ENCODE data around the gene NOP10.
"Not testable (repeated sequence)": the region's sequence is repeated elsewhere in the genome, so short reads cannot be mapped to it uniquely, and the experiment has no call there.

NOP10 gene

GRCh38 chr15:34342737-34343575 lies at the start of gene NOP10, which contains the start of gene NUTM1:
NOP10 (minus strand) TSS chr15:34343136; CDS start chr15:34343073, 63 bp downstream.
NUTM1 (plus strand) TSS chr15:34343315; CDS start chr15:34343697, 382 bp downstream.
- peak; percentile 67 for FAIRE-seq

GRCh38 chr15:34389594-34390086 lies 46.7 kb upstream of the NOP10 start:
- FAIRE-seq: not testable (repeated sequence)

GRCh38 chr15:34381829-34382521 lies 39.0 kb upstream of the NOP10 start:
- FAIRE-seq: not testable (repeated sequence)

- FAIRE-seq: not testable (repeated sequence)
Measured at GRCh38 chr15:34380491-34380890, 37.6 kb upstream of the NOP10 start.

- no peak for FAIRE-seq
Measured at GRCh38 chr15:34376856-34377255, 33.9 kb upstream of the NOP10 start.

GRCh38 chr15:34375541-34375940 lies 32.6 kb upstream of the NOP10 start:
- not testable (repeated sequence) for FAIRE-seq

- no peak for FAIRE-seq
Measured at GRCh38 chr15:34374816-34375215, 31.9 kb upstream of the NOP10 start.

- FAIRE-seq: no peak
Measured at GRCh38 chr15:34373951-34374350, 31.0 kb upstream of the NOP10 start.

- FAIRE-seq: no peak
Measured at GRCh38 chr15:34370643-34371042, 27.7 kb upstream of the NOP10 start.

GRCh38 chr15:34370129-34370528 lies 27.2 kb upstream of the NOP10 start:
- FAIRE-seq: no peak

- no peak for FAIRE-seq
Measured at GRCh38 chr15:34367101-34368081, 24.5 kb upstream of the NOP10 start, which contains the start of gene LPCAT4. LPCAT4 (minus strand) TSS chr15:34367196; CDS start chr15:34367100, 96 bp downstream.

GRCh38 chr15:34366271-34367065 lies 23.5 kb upstream of the NOP10 start:
- FAIRE-seq: no peak

GRCh38 chr15:34365836-34366235 lies 22.9 kb upstream of the NOP10 start:
- no peak for FAIRE-seq

GRCh38 chr15:34365091-34365825 lies 22.3 kb upstream of the NOP10 start:
- FAIRE-seq: no peak

GRCh38 chr15:34364041-34364440 lies 21.1 kb upstream of the NOP10 start:
- no peak for FAIRE-seq

GRCh38 chr15:34362047-34362773 lies 19.3 kb upstream of the NOP10 start:
- no peak for FAIRE-seq

- FAIRE-seq: no peak
Measured at GRCh38 chr15:34361278-34361677, 18.3 kb upstream of the NOP10 start.

GRCh38 chr15:34360298-34360697 lies 17.4 kb upstream of the NOP10 start:
- no peak for FAIRE-seq

GRCh38 chr15:34359416-34359815 lies 16.5 kb upstream of the NOP10 start:
- FAIRE-seq: no peak

GRCh38 chr15:34358948-34359347 lies 16.0 kb upstream of the NOP10 start:
- no peak for FAIRE-seq
